Glomerular endothelial cell (primary cell): Measurements from ENCODE around the gene IFT20. TPM values are rescaled to one million over a fixed set of nuclear protein-coding genes. Genes with fewer than 3 reads are reported as not detected.
"Not testable (repeated sequence)": the region's sequence is repeated elsewhere in the genome, so short reads cannot be mapped to it uniquely, and the experiment has no call there.

ENCODE experiments used
- DNase-seq: peaks from one replicate; pipeline ENCODE4 v3.0.0-alpha.2; 2011; ENCODE audit warnings: low read depth, low spot score; ENCODE audit errors: extremely low read depth
- total RNA-seq: library from RNA; depleted of rRNA; stranded (reverse); fragments of >200 nt; gene quantifications from 2 replicates; pipeline ENCODE4 v1.2.3, GENCODE V29; 2015

Gene IFT20
- total RNA-seq, 1 donor from 2014 or later, result 59.4 TPM

- no peak for DNase-seq
Observed at GRCh38 chr17:28364665-28365363, 29.5 kb upstream of the IFT20 start, which contains the start of gene SEBOX. TSS of gene SEBOX (minus strand) at chr17:28365199. CDS start at chr17:28365151, 48 bp downstream.

- no peak for DNase-seq
Observed at GRCh38 chr17:28363776-28364650, 28.7 kb upstream of the IFT20 start.

- DNase-seq, result no peak
Observed at GRCh38 chr17:28363186-28363585, 27.9 kb upstream of the IFT20 start.

GRCh38 chr17:28357901-28358197 is 22.6 kb upstream of the IFT20 start:
- DNase-seq, result no peak

DNA sequence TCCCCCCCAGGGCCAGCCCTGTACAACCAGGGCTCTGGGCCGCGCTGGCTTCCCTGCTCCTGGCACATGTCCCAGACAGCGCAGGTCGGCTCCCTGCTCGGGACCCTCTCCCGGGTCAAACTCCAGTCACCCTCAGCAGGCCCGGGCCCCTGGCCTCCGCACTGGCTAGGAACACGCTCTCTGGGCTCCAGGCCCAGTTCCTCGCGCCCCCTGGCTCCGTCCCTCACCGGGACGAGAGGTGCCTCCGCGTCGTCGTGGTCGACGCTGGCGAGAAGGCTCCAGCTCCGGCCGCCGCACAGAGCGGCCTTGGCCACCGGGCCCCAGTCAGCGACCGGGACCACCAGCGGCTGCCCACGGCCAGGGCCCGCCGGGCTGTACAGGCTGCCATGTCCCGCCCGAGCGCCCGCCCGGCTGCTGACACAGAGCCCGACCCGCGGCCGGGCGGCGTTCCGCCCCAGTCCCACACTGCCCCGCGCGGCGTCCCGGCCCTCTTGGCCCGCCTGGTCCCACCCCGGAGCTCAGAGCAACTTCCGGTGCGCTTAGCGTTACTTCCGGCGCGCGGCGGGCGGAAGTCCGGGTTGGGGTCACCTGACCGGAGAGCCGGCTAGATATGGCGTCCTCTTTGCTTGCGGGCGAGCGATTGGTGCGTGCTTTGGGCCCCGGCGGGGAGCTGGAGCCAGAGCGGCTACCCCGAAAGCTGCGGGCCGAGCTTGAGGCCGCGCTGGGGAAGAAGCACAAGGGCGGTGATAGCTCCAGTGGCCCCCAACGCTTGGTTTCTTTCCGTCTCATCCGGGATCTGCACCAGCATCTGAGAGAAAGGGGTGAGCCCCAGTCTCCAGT is 22.0 kb upstream of the IFT20 start, which contains the start of gene POLDIP2:
POLDIP2 (minus strand) TSS at position 467 of the 840 bp plus-strand sequence; CDS start at position 388, 79 bp downstream.
- DNase-seq, result no peak

GRCh38 chr17:28350271-28350670 is 15.0 kb upstream of the IFT20 start:
- no peak for DNase-seq

GRCh38 chr17:28348979-28349378 is 13.7 kb upstream of the IFT20 start:
- DNase-seq, result no peak

DNA sequence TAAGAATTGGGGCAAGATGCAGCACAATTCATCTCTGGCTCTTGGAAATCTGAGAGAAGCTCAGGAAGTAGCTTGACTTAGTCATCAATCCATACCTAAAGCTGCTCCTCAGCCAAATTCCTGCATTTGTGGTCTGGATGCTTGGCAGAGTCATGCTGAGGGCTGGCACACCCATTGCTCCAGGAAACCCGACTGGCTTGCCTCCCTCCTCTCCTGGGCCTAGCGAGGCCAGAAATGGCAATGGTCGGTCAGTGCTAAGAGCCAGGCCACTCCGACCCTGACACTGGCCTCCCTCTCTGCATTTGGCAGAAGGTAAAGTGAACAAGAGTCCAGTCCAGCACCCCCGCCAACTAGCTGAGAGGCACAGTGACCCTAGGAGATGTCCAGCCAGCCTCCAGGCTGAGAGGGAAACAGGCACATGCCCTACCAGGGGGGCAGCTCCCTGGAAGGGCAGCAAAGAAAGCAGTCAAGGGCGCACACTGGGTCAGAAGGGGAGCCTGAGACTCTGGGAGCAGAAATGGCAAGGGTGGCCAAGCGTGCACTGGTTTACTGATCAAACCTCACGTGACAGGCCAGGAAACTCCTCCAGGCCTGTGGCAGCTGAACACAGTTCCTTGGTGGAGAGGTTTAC is 12.1 kb upstream of the IFT20 start:
- no peak for DNase-seq

GRCh38 chr17:28346746-28347246 is 11.5 kb upstream of the IFT20 start:
- DNase-seq, result no peak

- DNase-seq, result no peak
Observed at GRCh38 chr17:28346199-28346580, 10.9 kb upstream of the IFT20 start.

GRCh38 chr17:28345419-28346198 is 10.3 kb upstream of the IFT20 start:
- no peak for DNase-seq

DNA sequence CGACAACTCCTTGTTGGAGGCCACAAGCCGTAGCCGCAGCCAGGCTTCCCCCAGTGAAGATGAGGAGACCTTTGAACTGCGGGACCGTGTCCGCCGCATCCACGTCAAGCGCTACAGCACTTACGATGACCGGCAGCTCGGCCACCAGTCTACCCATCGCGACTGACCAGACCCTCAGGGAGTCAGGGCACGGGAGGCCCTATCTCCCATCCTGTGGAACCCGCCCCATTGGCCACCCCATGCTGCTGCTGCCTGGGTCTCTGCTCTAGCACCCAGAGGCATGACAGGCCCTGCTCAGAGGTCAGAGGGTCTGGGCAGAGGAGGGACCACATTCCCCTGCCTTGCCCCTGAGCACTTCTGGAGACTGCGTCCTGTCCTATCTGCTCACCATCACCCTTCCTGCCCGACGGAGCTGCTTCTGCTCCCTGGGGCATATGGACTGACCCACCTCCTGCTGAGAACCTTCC is 9.2 kb upstream of the IFT20 start:
- DNase-seq, result no peak

- DNase-seq, result no peak
Observed at GRCh38 chr17:28344011-28344410, 8.7 kb upstream of the IFT20 start.

- no peak for DNase-seq
Observed at GRCh38 chr17:28343491-28343932, 8.2 kb upstream of the IFT20 start.

GRCh38 chr17:28342313-28342712 is 7.0 kb upstream of the IFT20 start:
- no peak for DNase-seq

GRCh38 chr17:28341516-28341915 is 6.2 kb upstream of the IFT20 start:
- no peak for DNase-seq

- no peak for DNase-seq
Observed at GRCh38 chr17:28340374-28340773, 5.1 kb upstream of the IFT20 start.

GRCh38 chr17:28339431-28339830 is 4.2 kb upstream of the IFT20 start:
- DNase-seq, result no peak

DNA sequence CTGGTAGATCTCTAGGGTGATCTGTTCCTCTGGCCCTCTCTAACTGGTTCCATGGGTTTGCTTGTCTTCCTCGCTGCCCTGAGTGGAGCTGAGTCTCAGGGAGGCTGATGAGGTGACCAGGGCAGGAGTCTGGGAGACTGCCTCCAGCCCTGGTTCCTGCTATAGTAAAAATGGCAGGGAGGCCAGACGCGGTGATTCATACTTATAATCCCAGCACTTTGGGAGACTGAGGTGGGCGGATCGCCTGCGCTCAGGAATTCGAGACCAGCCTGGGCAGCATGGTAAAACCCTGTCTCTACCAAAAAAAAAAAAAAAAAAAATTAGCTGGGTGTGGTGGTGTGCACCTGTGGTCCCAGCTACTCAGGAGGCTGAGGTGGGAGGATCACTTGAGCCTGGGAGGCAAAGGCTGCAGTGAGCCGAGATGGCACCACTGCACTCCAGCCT is 3.5 kb upstream of the IFT20 start:
- DNase-seq, result not testable (repeated sequence)
